Lung (tissue), 12 donors: ENCODE data around the gene ARHGAP9. TPM values are rescaled to one million over a fixed set of nuclear protein-coding genes. Genes with fewer than 3 reads are reported as not detected.

Source experiments
- ATAC-seq: fragments of 200-7000 bp; cut with Tn5 transposase; one replicate; pipeline ENCODE4 v1.9.1; 2020; ENCODE audit warnings: moderate number of reproducible peaks; ENCODE audit not compliant: insufficient read depth, low FRiP score
- DNase-seq, 3 donors: peaks; one replicate each; pipeline ENCODE4 v3.0.0-alpha.2; 2013 to 2017
- H3K27ac ChIP-seq, 2 donors: one replicate each; pipeline ENCODE4 v1.5.1; 2013; ENCODE audit warnings: mild to moderate bottlenecking in 2 of 2, moderate library complexity in 2 of 2, control low read depth in 1 of 2, inconsistent platforms in 1 of 2, low read depth in 1 of 2, low read length in 1 of 2
- H3K27me3 ChIP-seq, 3 donors: one replicate each; pipeline ENCODE4 v1.5.1; 2013; ENCODE audit warnings: low read length in 2 of 3; ENCODE audit not compliant: control insufficient read depth in 3 of 3, insufficient read depth in 3 of 3
- H3K36me3 ChIP-seq, 4 donors: one replicate each; pipeline ENCODE4 v1.5.1; 2013; ENCODE audit warnings: low read length in 4 of 4, mild to moderate bottlenecking in 1 of 4, moderate library complexity in 1 of 4; ENCODE audit not compliant: control insufficient read depth in 4 of 4, insufficient read depth in 4 of 4
- H3K4me1 ChIP-seq, 5 donors: one replicate each; pipeline ENCODE4 v1.5.1; 2013; ENCODE audit warnings: low read length in 5 of 5, mild to moderate bottlenecking in 2 of 5, moderate library complexity in 1 of 5; ENCODE audit not compliant: control insufficient read depth in 5 of 5, insufficient read depth in 5 of 5
- H3K4me3 ChIP-seq: one replicate; pipeline ENCODE4 v1.5.1; 2013; ENCODE audit warnings: mild to moderate bottlenecking, control low read depth, moderate library complexity
- H3K9ac ChIP-seq, 2 donors: one replicate each; pipeline ENCODE4 v1.5.1; 2013; ENCODE audit warnings: low read length in 2 of 2, control low read depth in 1 of 2; ENCODE audit not compliant: insufficient read depth in 1 of 2
- H3K9me3 ChIP-seq, 4 donors: one replicate each; pipeline ENCODE4 v1.5.1; 2013; ENCODE audit warnings: low read length in 3 of 4, mild to moderate bottlenecking in 1 of 4, moderate library complexity in 1 of 4; ENCODE audit not compliant: control insufficient read depth in 4 of 4, insufficient read depth in 3 of 4
- CTCF ChIP-seq: IDR thresholded peaks from 2 replicates; pipeline ENCODE4 v1.5.1; 2012; ENCODE audit warnings: mild to moderate bottlenecking; ENCODE audit errors: control extremely low read depth, extremely low read depth
- WGBS, 2 donors: extraction: QIAGEN DNeasy Blood & Tissue Kit; methylation state at CpG; one replicate each; pipeline ENCODE4 v1.1.7; 2013; 5-methylcytosine and 5-hydroxymethylcytosine counted together
- polyA plus RNA-seq, 2 donors: library from polyadenylated mRNA; stranded (reverse); fragments of 200-250 nt; gene quantifications; one replicate each; pipeline ENCODE4 v1.2.1, GENCODE V29; 2013
- total RNA-seq, 2 donors: library from RNA; depleted of rRNA in 1 of 2; stranded (reverse); fragments of >200 nt in 1 of 2; gene quantifications; one replicate each; pipeline ENCODE4 v1.2.1, GENCODE V29; 2014 to 2021
- donor health status: control.
- donor health status: control.
- donor health status: Bipolar disorder and iron deficiency.
- donor health status: healthy.
- donor health status: DM: yes; HTN: yes; CAD: no.

Gene ARHGAP9
- total and polyA plus RNA-seq, 4 donors = 14.7 to 62.1 (median 33.1) TPM

GRCh38 chr12:57487055-57487596 lies 7.5 kb upstream of the ARHGAP9 start:
- no peak overlapping the region for H3K4me3 ChIP-seq
- H3K36me3 ChIP-seq = peaks cover 17 to 25% (median 21%) of the 10 kb centered on the region in 4 donors
- TF ChIP-seq CTCF = no peak
- H3K9me3 ChIP-seq = no peaks in the 10 kb centered on the region
- DNase-seq = peak in 1 of 3 donors; percentile 12
- H3K27me3 ChIP-seq = no peaks in the 10 kb centered on the region
- no peak for ATAC-seq
- peaks cover 0 to 10% (median 7%) of the 10 kb centered on the region in 5 donors for H3K4me1 ChIP-seq
- H3K9ac ChIP-seq = no peak overlapping the region
- H3K27ac ChIP-seq = no peak overlapping the region
- WGBS, 2 donors = 91 to 94% methylated on average over 27 of the region's 27 CpGs

DNA sequence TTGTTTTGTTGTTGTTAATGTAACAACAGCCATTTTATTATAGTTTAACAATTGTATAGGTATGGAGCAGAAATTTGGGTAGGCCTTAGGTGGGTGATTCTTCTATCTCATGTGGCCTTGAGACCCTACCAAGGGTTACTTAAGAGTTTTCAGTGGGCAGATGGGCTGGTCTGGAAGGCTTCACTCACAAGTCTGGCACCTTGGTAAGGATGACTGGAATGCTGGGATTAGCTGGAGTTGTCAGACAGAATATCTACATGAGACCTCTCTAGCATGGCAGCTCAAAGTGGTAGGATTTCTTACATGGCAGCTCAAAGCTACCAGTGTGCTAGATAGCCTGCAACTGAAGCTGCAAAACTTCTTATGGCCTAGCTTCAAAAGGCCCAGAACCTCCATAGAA lies 6.0 kb upstream of the ARHGAP9 start:
- Histone ChIP-seq H3K9ac (no peak overlapping the region), H3K27ac (no peak overlapping the region), H3K4me3 (no peak overlapping the region), H3K27me3 (peaks cover 0 to 3% (median 0%) of the 10 kb centered on the region in 3 donors), H3K36me3 (peaks cover 8 to 16% (median 13%) of the 10 kb centered on the region in 4 donors), H3K4me1 (peaks cover 0 to 10% (median 7%) of the 10 kb centered on the region in 5 donors), H3K9me3 (no peaks in the 10 kb centered on the region)
- DNase-seq = no peak
- no peak for ATAC-seq
- TF ChIP-seq CTCF = no peak

- WGBS, 2 donors = 57 to 79% methylated on average over 5 of the region's 5 CpGs
Measured at GRCh38 chr12:57483466-57483865, 3.8 kb upstream of the ARHGAP9 start.

More at GRCh38 chr12:57483466-57483865, 3.8 kb upstream of the ARHGAP9 start:
- TF ChIP-seq CTCF = no peak
- DNase-seq (no peak), ATAC-seq (no peak)
- Histone ChIP-seq H3K4me1 (peaks cover 0 to 4% (median 0%) of the 10 kb centered on the region in 5 donors), H3K9me3 (no peaks in the 10 kb centered on the region), H3K4me3 (no peak overlapping the region), H3K27me3 (peaks cover 0 to 8% (median 4%) of the 10 kb centered on the region in 3 donors), H3K36me3 (peaks cover 0 to 3% (median 0%) of the 10 kb centered on the region in 4 donors), H3K27ac (no peak overlapping the region), H3K9ac (no peak overlapping the region)
